Kidney epithelial cell (primary cell): ENCODE measurements around the gene TRIM37. TPM values are rescaled to one million over a fixed set of nuclear protein-coding genes. Genes with fewer than 3 reads are reported as not detected.
"Not testable (repeated sequence)": the region's sequence is repeated elsewhere in the genome, so short reads cannot be mapped to it uniquely, and the experiment has no call there.

ENCODE experiments used
- DNase-seq: peaks from one replicate; pipeline ENCODE4 v3.0.0-alpha.2; 2010; ENCODE audit warnings: low read depth
- H3K27me3 ChIP-seq: 2 replicates; pipeline ENCODE4 v1.6.0; 2011; ENCODE audit warnings: low read length; ENCODE audit not compliant: control insufficient read depth, insufficient read depth
- H3K36me3 ChIP-seq: 2 replicates; pipeline ENCODE4 v1.5.1; 2011; ENCODE audit warnings: low read length; ENCODE audit not compliant: control insufficient read depth, insufficient read depth
- H3K4me3 ChIP-seq: 2 replicates; pipeline ENCODE4 v1.5.1; 2011; ENCODE audit warnings: low read depth, mild to moderate bottlenecking, control low read depth, low read length
- total RNA-seq: library from RNA; depleted of rRNA; stranded (reverse); fragments of >200 nt; gene quantifications from 2 replicates; pipeline ENCODE4 v1.2.3, GENCODE V29; 2015
- TF ChIP-seq, protein P1 (sequence below): IDR thresholded peaks from 2 replicates; pipeline ENCODE4 v1.5.1; 2011; ENCODE audit warnings: mild to moderate bottlenecking, moderate library complexity, low read length, control low read depth, inconsistent platforms; ENCODE audit not compliant: insufficient read depth, poor library complexity, severe bottlenecking

Gene TRIM37
- total RNA-seq, 1 donor from 2014 or later = 30.2 TPM

DNA sequence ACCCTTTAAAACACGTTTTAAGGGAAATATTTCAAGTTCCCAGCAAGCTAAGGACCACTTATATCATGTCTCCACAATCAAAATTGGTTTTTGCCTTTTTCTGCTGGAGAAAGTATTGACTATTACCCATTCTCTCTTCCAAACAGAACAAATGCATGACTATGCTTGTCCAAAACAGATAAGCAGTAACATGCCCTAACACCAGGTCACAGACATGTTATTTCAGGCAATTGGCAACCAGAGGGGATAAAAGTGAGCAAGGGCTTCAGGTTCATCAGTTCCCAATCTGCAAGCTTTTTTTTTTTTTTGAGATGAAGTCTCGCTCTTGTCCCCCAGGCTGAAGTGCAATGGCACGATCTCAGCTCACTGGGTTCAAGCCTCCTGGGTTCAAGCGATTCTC is 33.3 kb upstream of the TRIM37 start:
- H3K36me3 ChIP-seq = no peaks in the 10 kb centered on the region
- no peak overlapping the region for H3K4me3 ChIP-seq
- DNase-seq = no peak
- H3K27me3 ChIP-seq = no peaks in the 10 kb centered on the region
- TF ChIP-seq, protein P1, sequence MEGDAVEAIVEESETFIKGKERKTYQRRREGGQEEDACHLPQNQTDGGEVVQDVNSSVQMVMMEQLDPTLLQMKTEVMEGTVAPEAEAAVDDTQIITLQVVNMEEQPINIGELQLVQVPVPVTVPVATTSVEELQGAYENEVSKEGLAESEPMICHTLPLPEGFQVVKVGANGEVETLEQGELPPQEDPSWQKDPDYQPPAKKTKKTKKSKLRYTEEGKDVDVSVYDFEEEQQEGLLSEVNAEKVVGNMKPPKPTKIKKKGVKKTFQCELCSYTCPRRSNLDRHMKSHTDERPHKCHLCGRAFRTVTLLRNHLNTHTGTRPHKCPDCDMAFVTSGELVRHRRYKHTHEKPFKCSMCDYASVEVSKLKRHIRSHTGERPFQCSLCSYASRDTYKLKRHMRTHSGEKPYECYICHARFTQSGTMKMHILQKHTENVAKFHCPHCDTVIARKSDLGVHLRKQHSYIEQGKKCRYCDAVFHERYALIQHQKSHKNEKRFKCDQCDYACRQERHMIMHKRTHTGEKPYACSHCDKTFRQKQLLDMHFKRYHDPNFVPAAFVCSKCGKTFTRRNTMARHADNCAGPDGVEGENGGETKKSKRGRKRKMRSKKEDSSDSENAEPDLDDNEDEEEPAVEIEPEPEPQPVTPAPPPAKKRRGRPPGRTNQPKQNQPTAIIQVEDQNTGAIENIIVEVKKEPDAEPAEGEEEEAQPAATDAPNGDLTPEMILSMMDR = no peak

DNA sequence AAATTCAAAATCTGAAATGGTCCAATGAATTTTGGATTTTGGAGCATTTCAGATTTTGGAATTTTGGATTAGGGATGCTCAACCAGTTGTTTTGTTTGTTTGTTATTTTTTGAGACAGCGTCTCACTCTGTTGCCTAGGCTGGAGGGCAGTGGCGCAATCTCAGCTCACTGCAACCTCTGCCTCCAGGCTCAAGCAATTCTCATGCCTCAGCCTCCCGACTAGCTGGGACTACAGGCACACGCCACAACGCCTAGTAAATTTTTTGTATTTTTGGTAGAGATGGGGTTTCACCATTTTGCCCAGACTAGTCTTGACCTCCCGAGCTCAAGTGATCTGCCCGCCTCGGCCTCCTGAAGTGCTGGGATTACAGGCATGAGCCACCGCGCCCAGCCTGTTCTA is 31.7 kb upstream of the TRIM37 start:
- DNase-seq, H3K4me3 ChIP-seq, H3K27me3 ChIP-seq, H3K36me3 ChIP-seq: not testable (repeated sequence)

DNA sequence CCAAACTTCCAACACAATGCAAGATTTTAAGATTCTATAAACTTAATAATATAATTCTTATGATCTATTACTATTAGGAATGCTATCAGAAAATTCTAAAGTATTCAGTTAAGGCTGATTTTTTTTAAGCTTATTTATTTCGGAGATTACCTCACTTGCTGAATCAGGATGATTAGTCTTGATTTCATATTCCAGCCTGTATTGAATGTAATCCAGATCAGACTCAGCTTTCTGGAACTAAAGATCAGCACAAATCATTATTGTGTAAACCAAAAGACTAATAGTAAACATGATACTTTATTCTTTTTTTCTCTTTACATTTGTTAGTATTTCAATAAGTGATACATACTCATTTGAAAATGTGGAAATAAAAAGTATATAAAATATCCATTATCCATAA is 24.5 kb upstream of the TRIM37 start:
- H3K27me3 ChIP-seq = no peaks in the 10 kb centered on the region
- TF ChIP-seq, protein P1 = no peak
- DNase-seq = no peak
- no peak overlapping the region for H3K4me3 ChIP-seq
- no peaks in the 10 kb centered on the region for H3K36me3 ChIP-seq

DNA sequence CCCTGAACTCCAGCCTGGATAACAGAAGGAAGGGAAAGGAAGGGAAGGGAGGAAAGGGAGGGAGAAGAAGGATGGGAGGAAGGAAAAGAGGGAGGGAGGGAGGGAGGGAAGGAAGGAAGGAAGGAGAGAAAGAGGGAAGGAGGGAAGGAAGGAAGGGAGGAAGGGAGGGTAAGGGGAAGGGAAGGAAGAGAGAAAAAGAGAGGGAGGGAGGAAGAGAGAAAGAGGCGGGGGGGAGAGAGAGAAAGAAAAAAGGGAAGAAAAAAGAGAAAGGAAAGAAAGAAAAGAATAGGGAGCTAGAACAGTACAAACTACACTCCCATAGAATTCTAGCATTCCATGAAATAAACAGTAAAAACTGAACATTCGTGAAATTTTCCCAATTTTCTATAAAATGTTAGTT is 23.1 kb upstream of the TRIM37 start:
- Histone ChIP-seq H3K4me3 (no peak overlapping the region), H3K27me3 (no peaks in the 10 kb centered on the region), H3K36me3 (no peaks in the 10 kb centered on the region)
- no peak for DNase-seq
- TF ChIP-seq, protein P1 = no peak

DNA sequence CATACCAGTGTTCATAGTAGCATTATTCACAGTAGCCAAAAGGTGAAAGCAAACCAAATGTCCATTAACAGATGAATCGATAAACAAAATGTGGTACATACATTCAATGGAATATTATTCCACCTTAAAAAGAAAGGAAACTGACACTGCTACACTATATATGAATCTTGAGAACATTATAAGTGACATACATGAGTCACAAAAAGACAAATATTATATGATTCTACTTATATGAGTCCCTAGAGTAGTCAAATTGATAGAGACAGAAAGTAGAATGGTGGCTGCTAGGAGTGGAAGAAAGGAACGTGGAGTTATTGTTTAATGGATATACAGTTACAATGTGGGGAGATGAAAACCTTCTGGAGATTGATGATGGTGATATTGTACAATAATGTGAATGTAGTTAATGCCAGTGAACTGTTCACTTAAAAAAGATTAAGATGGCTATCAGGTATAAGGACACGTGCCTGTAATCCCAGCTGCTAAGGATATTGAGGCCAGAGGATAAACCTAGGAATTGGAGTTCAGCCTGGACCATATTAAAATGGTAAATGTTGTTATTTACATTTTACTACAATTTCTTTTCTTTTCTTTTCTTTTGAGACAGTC is 20.2 kb upstream of the TRIM37 start:
- no peak overlapping the region for H3K4me3 ChIP-seq
- no peaks in the 10 kb centered on the region for H3K27me3 ChIP-seq
- DNase-seq = no peak
- TF ChIP-seq, protein P1 = no peak
- no peaks in the 10 kb centered on the region for H3K36me3 ChIP-seq

DNA sequence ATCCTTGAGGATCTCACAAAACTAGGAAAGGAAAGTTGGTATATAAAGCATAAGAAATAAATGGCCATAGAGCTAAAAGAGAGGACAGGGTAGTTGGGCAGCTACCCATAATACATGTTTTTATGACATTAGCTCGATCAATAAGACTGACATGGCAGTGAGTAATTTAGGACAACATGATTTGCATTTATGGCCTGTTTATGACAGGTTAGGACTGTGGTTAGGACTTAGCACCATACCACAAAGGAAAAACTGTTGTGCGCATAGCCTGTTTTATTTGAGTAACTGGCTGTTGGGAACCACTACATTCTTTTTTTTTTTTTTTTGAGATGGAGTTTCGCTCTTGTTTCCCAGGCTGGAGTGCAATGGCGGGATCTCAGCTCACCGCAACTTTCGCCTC is 18.0 kb upstream of the TRIM37 start:
- TF ChIP-seq, protein P1 = no peak
- no peaks in the 10 kb centered on the region for H3K36me3 ChIP-seq

More for the DNA sequence above, 18.0 kb upstream of the TRIM37 start:
- DNase-seq = no peak
- no peaks in the 10 kb centered on the region for H3K27me3 ChIP-seq
- H3K4me3 ChIP-seq = no peak overlapping the region
